Uterus (tissue), 4 donors: ENCODE measurements around the gene CCL23. TPM values are rescaled to one million over a fixed set of nuclear protein-coding genes. Genes with fewer than 3 reads are reported as not detected.
"Not testable (repeated sequence)": the region's sequence is repeated elsewhere in the genome, so short reads cannot be mapped to it uniquely, and the experiment has no call there.

Experiments
- DNase-seq, 2 donors: peaks; one replicate each; pipeline ENCODE4 v3.0.0-alpha.2; 2019 to 2020
- H3K27ac ChIP-seq, 2 donors: fragments of 200-600 bp; sonication (generic); 1 replicate in 1 of 2; 2 replicates in 1 of 2; pipeline ENCODE4 v1.5.1; 2016 to 2018
- H3K27me3 ChIP-seq, 2 donors: fragments of 200-600 bp; sonication (generic); one replicate each; pipeline ENCODE4 v1.5.1; 2018 to 2019; ENCODE audit warnings: control low read depth in 1 of 2
- H3K36me3 ChIP-seq, 2 donors: fragments of 200-600 bp; sonication (generic); one replicate each; pipeline ENCODE4 v1.5.1; 2019; ENCODE audit warnings: control low read depth in 1 of 2
- H3K4me1 ChIP-seq, 2 donors: fragments of 200-600 bp; sonication (generic); one replicate each; pipeline ENCODE4 v1.5.1; 2018 to 2019; ENCODE audit warnings: control low read depth in 1 of 2
- H3K4me3 ChIP-seq, 2 donors: fragments of 200-600 bp; sonication (generic); 1 replicate in 1 of 2; 2 replicates in 1 of 2; pipeline ENCODE4 v1.5.1; 2018 to 2019; ENCODE audit warnings: mild to moderate bottlenecking in 1 of 2
- H3K9me3 ChIP-seq, 2 donors: fragments of 200-600 bp; sonication (generic); one replicate each; pipeline ENCODE4 v1.5.1; 2019; ENCODE audit warnings: control low read depth in 1 of 2
- CTCF ChIP-seq, 4 experiments: fragments of 200-600 bp in 2 of 4; fragments of 450-650 bp in 2 of 4; sonication (generic) in 2 of 4; IDR thresholded peaks; one replicate each; pipeline ENCODE4 v1.5.1; 2016 to 2019; ENCODE audit warnings: antibody characterized with exemption in 4 of 4, mild to moderate bottlenecking in 2 of 4, moderate library complexity in 1 of 4
- POLR2A ChIP-seq, 2 donors: fragments of 450-650 bp; IDR thresholded peaks; one replicate each; pipeline ENCODE4 v1.6.1; 2016; ENCODE audit warnings: antibody characterized with exemption in 2 of 2, mild to moderate bottlenecking in 1 of 2, moderate library complexity in 1 of 2
- intact Hi-C: fragments of 100-400 bp; cut with DNase I; formaldehyde crosslinking; loops from one replicate; pipeline ENCODE4 v1.15.1; 2023; ENCODE audit warnings: low total_unique reads
- total RNA-seq, 4 donors: library from RNA; depleted of rRNA in 3 of 4; stranded (reverse); fragments of >200 nt in 3 of 4; gene quantifications; one replicate each; pipeline versions ENCODE4 v1.1.0 to v1.2.4, GENCODE V29; 2014 to 2023
- donor health status: DM: yes; HTN: yes; CAD: no.

Gene CCL23
- total RNA-seq, 4 donors from 2014 or later = 42.1 to 399 (median 131) TPM; not detected in 1

GRCh38 chr17:36019423-36019822 lies 1.7 kb upstream of the CCL23 start:
- Histone ChIP-seq H3K4me1 (no peaks in the 10 kb centered on the region), H3K9me3 (no peaks in the 10 kb centered on the region), H3K4me3 (no peak overlapping the region), H3K27ac (no peak overlapping the region), H3K36me3 (no peaks in the 10 kb centered on the region), H3K27me3 (no peaks in the 10 kb centered on the region)
- no peak for DNase-seq
- no peak for TF ChIP-seq CTCF (IDR thresholded peaks at IDR 0.05)
- no peak for TF ChIP-seq POLR2A (IDR thresholded peaks at IDR 0.05)
- intact Hi-C loops = no loop called here

GRCh38 chr17:36016555-36016954 lies 1.2 kb downstream of the CCL23 start:
- intact Hi-C loops = no loop called here
- no peak for DNase-seq

GRCh38 chr17:36015895-36016294 lies 1.9 kb downstream of the CCL23 start:
- H3K4me3 ChIP-seq, intact Hi-C loops, H3K27me3 ChIP-seq, DNase-seq, H3K36me3 ChIP-seq, H3K27ac ChIP-seq, H3K4me1 ChIP-seq, H3K9me3 ChIP-seq: not testable (repeated sequence)

More at GRCh38 chr17:36016555-36016954, 1.2 kb downstream of the CCL23 start:
- TF ChIP-seq CTCF (IDR thresholded peaks at IDR 0.05) (no peak), POLR2A (IDR thresholded peaks at IDR 0.05) (no peak)
- H3K27me3 ChIP-seq = no peaks in the 10 kb centered on the region
- H3K36me3 ChIP-seq = no peaks in the 10 kb centered on the region
- peaks cover 0 to 8% of the 10 kb centered on the region in 2 donors for H3K9me3 ChIP-seq
- H3K4me1 ChIP-seq = no peaks in the 10 kb centered on the region
- H3K27ac ChIP-seq = no peak overlapping the region
- no peak overlapping the region for H3K4me3 ChIP-seq

GRCh38 chr17:36014946-36015345 lies 2.8 kb downstream of the CCL23 start:
- intact Hi-C loops = no loop called here
- Histone ChIP-seq H3K27me3 (no peaks in the 10 kb centered on the region), H3K27ac (no peak overlapping the region), H3K36me3 (no peaks in the 10 kb centered on the region), H3K4me1 (no peaks in the 10 kb centered on the region), H3K4me3 (no peak overlapping the region), H3K9me3 (peaks cover 0 to 8% of the 10 kb centered on the region in 2 donors)
- DNase-seq = no peak
- TF ChIP-seq CTCF (IDR thresholded peaks at IDR 0.05) (no peak), POLR2A (IDR thresholded peaks at IDR 0.05) (no peak)

- DNase-seq = no peak
- H3K9me3 ChIP-seq = peaks cover 0 to 8% of the 10 kb centered on the region in 2 donors
- H3K27me3 ChIP-seq = no peaks in the 10 kb centered on the region
- H3K4me3 ChIP-seq = no peak overlapping the region
- H3K27ac ChIP-seq = no peak overlapping the region
- no peaks in the 10 kb centered on the region for H3K36me3 ChIP-seq
- no peaks in the 10 kb centered on the region for H3K4me1 ChIP-seq
- intact Hi-C loops = no loop called here
- TF ChIP-seq POLR2A (IDR thresholded peaks at IDR 0.05) (no peak), CTCF (IDR thresholded peaks at IDR 0.05) (no peak)
Observed at GRCh38 chr17:36011201-36011600, 6.6 kb downstream of the CCL23 start.
